ENCODE results near the gene C15orf39. TPM values are rescaled to one million over a fixed set of nuclear protein-coding genes. Genes with fewer than 3 reads are reported as not detected.
"Not testable (repeated sequence)": the region's sequence is repeated elsewhere in the genome, so short reads cannot be mapped to it uniquely, and the experiment has no call there.

The C15orf39 gene
- total RNA-seq, 3 donors from 2014 or later = 7.7 to 17.4 (median 11.5) TPM

DNA sequence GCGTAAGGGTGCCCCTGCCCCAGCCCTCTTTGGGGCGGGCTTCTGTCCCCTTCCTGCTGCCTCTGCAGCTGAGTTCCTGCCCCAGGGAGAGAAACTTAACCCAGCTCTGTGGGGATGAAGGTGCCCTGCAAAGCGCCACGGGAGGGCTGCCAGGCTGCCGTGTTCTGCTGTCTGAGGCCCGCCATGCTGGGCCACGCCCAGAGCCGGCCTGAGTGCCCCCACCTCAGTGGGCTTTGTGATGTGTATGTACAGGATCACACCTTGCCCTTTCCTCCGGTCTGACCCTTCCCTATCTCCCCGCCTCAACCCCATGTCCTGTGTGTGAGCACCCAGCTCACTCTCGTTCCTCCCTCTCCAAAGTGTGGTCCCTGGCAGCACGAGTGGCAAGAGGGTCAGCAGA, 22.6 kb downstream of the C15orf39 start:
- no peak for DNase-seq (ENCODE audit: low spot score in 2 of 2)
- Histone ChIP-seq H3K36me3 (no peaks in the 10 kb centered on the region), H3K4me1 (no peaks in the 10 kb centered on the region), H3K27ac (no peak overlapping the region), H3K4me3 (no peak overlapping the region), H3K27me3 (peaks cover 0 to 9% of the 10 kb centered on the region in 2 donors), H3K9me3 (no peaks in the 10 kb centered on the region)
- intact Hi-C loops (cut with DNase I; ENCODE audit: low total_unique reads) = no loop called here
- TF ChIP-seq POLR2AphosphoS5 (IDR thresholded peaks at IDR 0.05) (no peak), POLR2A (IDR thresholded peaks at IDR 0.05) (no peak)
- TF ChIP-seq, protein P1, sequence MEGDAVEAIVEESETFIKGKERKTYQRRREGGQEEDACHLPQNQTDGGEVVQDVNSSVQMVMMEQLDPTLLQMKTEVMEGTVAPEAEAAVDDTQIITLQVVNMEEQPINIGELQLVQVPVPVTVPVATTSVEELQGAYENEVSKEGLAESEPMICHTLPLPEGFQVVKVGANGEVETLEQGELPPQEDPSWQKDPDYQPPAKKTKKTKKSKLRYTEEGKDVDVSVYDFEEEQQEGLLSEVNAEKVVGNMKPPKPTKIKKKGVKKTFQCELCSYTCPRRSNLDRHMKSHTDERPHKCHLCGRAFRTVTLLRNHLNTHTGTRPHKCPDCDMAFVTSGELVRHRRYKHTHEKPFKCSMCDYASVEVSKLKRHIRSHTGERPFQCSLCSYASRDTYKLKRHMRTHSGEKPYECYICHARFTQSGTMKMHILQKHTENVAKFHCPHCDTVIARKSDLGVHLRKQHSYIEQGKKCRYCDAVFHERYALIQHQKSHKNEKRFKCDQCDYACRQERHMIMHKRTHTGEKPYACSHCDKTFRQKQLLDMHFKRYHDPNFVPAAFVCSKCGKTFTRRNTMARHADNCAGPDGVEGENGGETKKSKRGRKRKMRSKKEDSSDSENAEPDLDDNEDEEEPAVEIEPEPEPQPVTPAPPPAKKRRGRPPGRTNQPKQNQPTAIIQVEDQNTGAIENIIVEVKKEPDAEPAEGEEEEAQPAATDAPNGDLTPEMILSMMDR (IDR thresholded peaks at IDR 0.05) = no peak

DNA sequence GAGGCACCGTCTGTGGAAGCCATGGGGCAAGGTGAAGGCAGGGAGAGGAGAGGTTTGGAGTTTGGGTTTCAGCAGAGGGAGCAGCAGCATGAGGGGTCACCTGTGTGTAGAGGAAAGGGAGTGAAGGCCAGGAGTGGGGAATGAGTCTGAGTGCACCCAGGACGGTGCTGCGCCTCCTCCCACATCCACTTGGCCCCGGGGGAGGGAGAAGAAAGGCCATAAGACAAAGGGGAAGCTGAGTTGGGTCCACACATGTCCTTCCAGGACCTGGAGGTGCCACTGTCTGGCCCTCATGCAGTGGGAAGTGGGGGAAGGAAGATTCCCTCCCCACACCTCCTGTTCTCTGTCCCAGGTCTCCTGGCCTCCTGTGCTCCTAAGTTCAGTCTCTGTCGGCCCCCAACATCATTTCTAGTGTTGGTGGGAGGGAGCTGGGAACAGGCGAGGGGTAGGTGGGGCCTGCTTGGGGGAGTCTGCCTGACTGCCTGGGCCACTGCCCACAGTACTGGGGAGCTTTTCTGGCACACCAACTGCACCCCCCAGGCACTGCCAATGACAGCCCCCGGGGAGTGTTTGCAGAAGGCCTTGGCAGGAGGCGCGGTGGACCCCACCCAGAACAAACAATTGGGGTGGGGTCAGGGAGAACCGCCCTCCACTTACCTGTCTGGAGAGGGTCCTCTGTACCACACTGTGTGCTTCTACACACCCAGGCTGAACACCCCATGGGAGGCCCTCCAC, 23.6 kb downstream of the C15orf39 start:
- H3K9me3 ChIP-seq; H3K4me1 ChIP-seq; H3K4me3 ChIP-seq; H3K27ac ChIP-seq; H3K27me3 ChIP-seq; DNase-seq (ENCODE audit: low spot score in 2 of 2); intact Hi-C loops (cut with DNase I; ENCODE audit: low total_unique reads); H3K36me3 ChIP-seq: not testable (repeated sequence)

DNA sequence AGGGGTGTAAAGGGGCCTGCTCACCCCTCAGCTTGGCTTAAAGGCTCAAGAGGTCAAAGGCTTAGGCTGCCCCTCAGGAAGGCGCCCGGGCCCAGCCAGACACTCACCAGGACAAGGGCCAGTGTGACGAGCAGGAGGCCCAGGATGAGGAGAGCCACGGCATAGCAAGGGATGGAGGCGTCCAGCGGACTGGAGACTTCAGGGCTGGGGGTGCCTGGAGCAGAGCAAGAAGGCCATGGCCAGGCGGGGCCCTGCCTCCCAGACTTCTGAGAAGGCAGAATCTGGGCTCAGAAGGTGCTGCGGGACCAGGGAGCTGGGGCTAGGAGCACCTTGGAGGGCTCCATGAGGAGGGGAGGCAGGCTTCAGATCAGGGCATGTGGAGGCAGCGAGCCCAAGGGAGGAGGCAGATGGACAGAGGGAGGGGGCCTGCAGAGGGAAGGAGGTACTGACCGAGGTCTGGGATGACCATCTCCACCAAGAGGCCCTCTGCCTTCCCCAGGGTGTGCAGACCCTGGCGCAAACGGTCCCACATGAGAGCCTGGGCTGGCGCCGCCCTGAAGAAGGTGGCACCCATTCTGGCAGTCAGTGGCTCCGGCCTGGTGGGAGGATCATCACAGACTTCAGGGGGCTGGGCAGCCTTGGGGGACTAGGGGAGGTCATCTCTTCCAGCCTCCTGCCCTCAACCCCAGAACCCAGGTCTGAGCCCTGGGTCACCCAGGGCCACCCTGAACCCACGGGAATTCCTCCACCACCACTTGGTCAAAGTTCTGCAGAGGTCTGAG, 24.5 kb downstream of the C15orf39 start:
- H3K4me1 ChIP-seq = no peaks in the 10 kb centered on the region
- H3K9me3 ChIP-seq = no peaks in the 10 kb centered on the region
- H3K27me3 ChIP-seq = peaks cover 0 to 9% of the 10 kb centered on the region in 2 donors
- intact Hi-C loops (cut with DNase I; ENCODE audit: low total_unique reads) = no loop called here
- H3K4me3 ChIP-seq = no peak overlapping the region
- DNase-seq (ENCODE audit: low spot score in 2 of 2) = no peak
- no peak overlapping the region for H3K27ac ChIP-seq
- TF ChIP-seq, protein P1 (IDR thresholded peaks at IDR 0.05) = no peak
- TF ChIP-seq POLR2A (IDR thresholded peaks at IDR 0.05) = no peak
- no peak for TF ChIP-seq POLR2AphosphoS5 (IDR thresholded peaks at IDR 0.05)
- H3K36me3 ChIP-seq = no peaks in the 10 kb centered on the region

DNA sequence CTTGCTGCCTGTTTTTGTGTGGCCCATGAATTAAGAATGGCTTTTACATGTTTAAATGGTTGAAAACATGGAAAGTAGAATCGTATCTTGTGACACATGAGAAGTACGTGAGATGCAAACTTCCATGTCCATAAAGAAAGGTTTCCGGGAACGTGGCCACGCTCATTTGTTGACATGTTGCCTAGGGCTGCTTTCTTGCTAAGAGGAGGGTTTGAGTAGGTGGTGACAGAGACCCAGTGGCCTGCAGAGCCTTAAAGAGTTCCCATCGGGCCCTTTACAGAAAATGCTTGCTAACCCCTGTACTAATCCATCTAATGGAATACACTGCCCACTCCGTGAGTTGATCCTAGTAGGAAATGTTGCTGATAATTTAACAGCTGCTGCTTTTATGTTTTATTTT, 25.4 kb downstream of the C15orf39 start:
- H3K27me3 ChIP-seq = peaks cover 0 to 11% of the 10 kb centered on the region in 2 donors
- DNase-seq (ENCODE audit: low spot score in 2 of 2); H3K27ac ChIP-seq; H3K9me3 ChIP-seq; intact Hi-C loops (cut with DNase I; ENCODE audit: low total_unique reads); H3K4me1 ChIP-seq; H3K4me3 ChIP-seq; H3K36me3 ChIP-seq: not testable (repeated sequence)

DNA sequence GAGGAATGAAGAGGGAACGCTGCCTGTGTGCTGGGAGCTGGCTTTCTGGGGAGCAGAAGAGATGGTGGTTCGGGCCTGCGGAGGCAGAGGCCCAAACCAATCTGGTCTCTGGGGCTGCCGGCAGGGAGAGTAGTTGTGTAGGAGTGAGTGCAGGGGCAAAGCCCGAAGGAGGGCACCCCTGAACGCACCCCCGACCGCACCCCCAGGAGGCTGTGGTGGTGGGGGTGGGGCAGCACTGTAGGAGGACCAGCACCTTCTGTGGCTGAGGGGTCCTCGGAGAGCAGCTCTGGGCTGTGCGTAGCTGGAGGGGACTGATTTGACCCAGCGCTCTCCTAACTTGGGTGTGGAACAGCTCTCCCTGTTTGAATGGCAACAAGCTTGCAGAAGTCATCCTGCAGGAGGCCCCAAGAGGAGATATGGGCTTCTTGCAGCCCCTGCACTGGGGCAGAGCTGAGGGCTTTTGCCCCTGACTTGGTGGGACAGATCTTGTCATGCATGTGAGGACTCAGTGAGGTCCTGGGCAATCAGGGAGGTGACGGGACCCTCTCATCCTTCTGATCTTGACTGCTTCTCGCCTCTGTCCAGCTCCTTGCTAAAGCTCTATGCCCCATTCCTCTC, 26.1 kb downstream of the C15orf39 start:
- Histone ChIP-seq H3K27ac (no peak overlapping the region), H3K9me3 (no peaks in the 10 kb centered on the region), H3K4me3 (no peak overlapping the region), H3K4me1 (no peaks in the 10 kb centered on the region), H3K36me3 (no peaks in the 10 kb centered on the region), H3K27me3 (peaks cover 0 to 15% of the 10 kb centered on the region in 2 donors)
- TF ChIP-seq POLR2A (IDR thresholded peaks at IDR 0.05) (no peak), POLR2AphosphoS5 (IDR thresholded peaks at IDR 0.05) (no peak)
- TF ChIP-seq, protein P1 (IDR thresholded peaks at IDR 0.05) = no peak
- no peak for DNase-seq (ENCODE audit: low spot score in 2 of 2)
- intact Hi-C loops (cut with DNase I; ENCODE audit: low total_unique reads) = no loop called here

DNA sequence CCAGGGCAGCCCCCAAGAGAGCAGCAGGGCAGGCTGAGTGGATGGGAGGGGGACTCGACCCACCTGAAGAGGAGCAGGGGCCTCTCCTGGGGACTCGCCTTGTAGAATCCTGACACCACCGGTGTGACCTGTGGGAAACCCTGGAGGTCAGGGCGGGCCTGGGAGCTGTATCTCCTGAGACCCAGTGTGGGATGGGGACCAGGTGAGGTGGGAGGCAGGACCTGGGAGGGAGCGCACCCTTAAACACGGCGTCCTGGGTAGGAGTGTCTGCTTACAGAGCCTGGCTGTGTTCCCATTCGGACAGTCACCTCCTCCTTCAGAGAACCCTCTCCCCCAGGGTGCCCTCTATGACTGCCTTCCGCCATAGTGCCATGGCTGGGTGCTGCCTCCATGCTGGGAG, 27.1 kb downstream of the C15orf39 start:
- TF ChIP-seq POLR2AphosphoS5 (IDR thresholded peaks at IDR 0.05) = no peak
- no peak for TF ChIP-seq POLR2A (IDR thresholded peaks at IDR 0.05)
- TF ChIP-seq, protein P1 (IDR thresholded peaks at IDR 0.05) = no peak
- H3K27ac ChIP-seq = no peak overlapping the region
- no peak overlapping the region for H3K4me3 ChIP-seq
- DNase-seq (ENCODE audit: low spot score in 2 of 2) = no peak
- no peaks in the 10 kb centered on the region for H3K36me3 ChIP-seq
- intact Hi-C loops (cut with DNase I; ENCODE audit: low total_unique reads) = no loop called here
- peaks cover 0 to 15% of the 10 kb centered on the region in 2 donors for H3K27me3 ChIP-seq
- H3K9me3 ChIP-seq = no peaks in the 10 kb centered on the region
- no peaks in the 10 kb centered on the region for H3K4me1 ChIP-seq

All from breast epithelium (tissue), 4 donors.